Activated B cell treated with CpG ODN at 0.5 μM for 24 hours (primary cell): ENCODE measurements around the gene KREMEN2. TPM values are rescaled to one million over a fixed set of nuclear protein-coding genes. Genes with fewer than 3 reads are reported as not detected.

ENCODE experiments used
- ATAC-seq: fragments of 200-7000 bp; cut with Tn5 transposase; one replicate; pipeline ENCODE4 v1.10.0; 2021; ENCODE audit warnings: low read depth, mild to moderate bottlenecking, moderate library complexity
- CTCF ChIA-PET: fragments of 350-600 bp; sonication (Branson Sonifier 250); formaldehyde crosslinking; loops from one replicate; lab custom pipeline; 2021; ENCODE audit warnings: antibody characterized with exemption; lab: Charles Lee
- POLR2A ChIA-PET: fragments of 350-600 bp; sonication (Branson Sonifier 250); formaldehyde crosslinking; loops from one replicate; lab custom pipeline; 2021; ENCODE audit warnings: antibody characterized with exemption; lab: Charles Lee
- DNase-seq: peaks from one replicate; pipeline ENCODE4 v3.0.0; 2022
- H3K27ac Mint-ChIP-seq: one replicate; pipeline ENCODE4 v1.8.0; 2020; ENCODE audit warnings: mixed read lengths
- H3K27me3 Mint-ChIP-seq: one replicate; pipeline ENCODE4 v1.8.0; 2021; ENCODE audit warnings: mixed read lengths
- H3K36me3 Mint-ChIP-seq: one replicate; pipeline ENCODE4 v1.8.0; 2021; ENCODE audit warnings: low read depth, mixed read lengths
- H3K4me1 Mint-ChIP-seq: one replicate; pipeline ENCODE4 v1.8.0; 2021; ENCODE audit warnings: mixed read lengths
- H3K4me3 Mint-ChIP-seq: one replicate; pipeline ENCODE4 v1.8.0; 2020; ENCODE audit warnings: mild to moderate bottlenecking, mixed read lengths
- H3K9me3 Mint-ChIP-seq: one replicate; pipeline ENCODE4 v1.8.0; 2020; ENCODE audit warnings: mixed read lengths
- intact Hi-C: fragments of 100-400 bp; cut with micrococcal nuclease; formaldehyde crosslinking; loops from one replicate; pipeline ENCODE4 v1.15.1; 2024
- total RNA-seq: library from RNA; stranded (reverse); gene quantifications from 2 replicates; pipeline ENCODE4 v1.2.3, GENCODE V29; 2022
- TF ChIP-seq, protein P1 (sequence below): fragments of 200-600 bp; IDR thresholded peaks from one replicate; pipeline ENCODE4 v1.8.0; 2022; ENCODE audit warnings: antibody characterized with exemption, mild to moderate bottlenecking

The KREMEN2 gene
- total RNA-seq, 1 donor from 2014 or later: 1.7 TPM

DNA sequence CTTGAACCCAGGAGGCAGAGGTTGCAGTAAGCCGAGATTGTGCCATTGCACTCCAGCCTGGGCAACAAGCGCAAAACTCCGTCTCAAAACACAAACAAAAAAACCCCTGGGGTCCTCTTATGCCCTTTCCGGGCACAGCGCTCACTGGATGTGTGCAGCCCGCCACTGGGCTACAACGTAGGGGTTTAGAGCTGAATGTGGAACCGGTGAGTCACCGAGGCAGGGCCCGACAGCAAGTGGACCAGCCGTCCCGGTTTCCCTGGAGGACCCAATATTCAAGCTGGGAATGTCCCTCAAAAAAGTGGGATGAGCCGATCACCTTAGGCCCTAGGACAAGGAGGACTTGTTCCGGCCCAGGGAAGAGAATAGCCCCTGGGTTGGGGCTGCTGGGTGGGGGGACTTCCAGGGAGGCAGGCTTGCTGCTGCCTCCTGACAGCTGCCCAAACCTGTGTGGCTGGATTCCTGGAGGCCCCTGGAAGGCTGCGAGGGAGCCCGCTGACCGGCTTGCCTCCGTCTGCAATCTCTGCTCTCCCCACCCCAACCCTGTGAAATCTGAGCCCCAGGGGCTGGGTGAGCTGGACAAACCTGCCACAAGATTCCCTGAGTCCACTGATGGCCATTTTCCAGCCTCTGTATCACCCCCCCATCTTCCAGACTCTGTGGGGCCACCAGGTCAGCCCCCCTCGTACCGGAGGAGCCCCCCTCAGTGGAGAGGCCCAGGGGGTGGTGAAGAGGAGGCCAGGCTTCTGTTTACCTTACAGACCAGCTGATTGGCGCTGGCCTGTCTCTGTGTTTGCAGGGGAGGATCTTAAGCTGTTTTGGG is 45.7 kb downstream of the KREMEN2 start:
- intact Hi-C loops: no loop called here
- H3K4me1 Mint-ChIP-seq: peaks cover 29% of the 10 kb centered on the region
- H3K36me3 Mint-ChIP-seq: no peaks in the 10 kb centered on the region
- no peak overlapping the region for H3K27ac Mint-ChIP-seq
- no peak overlapping the region for H3K4me3 Mint-ChIP-seq
- H3K9me3 Mint-ChIP-seq: no peaks in the 10 kb centered on the region
- TF ChIP-seq, protein P1, sequence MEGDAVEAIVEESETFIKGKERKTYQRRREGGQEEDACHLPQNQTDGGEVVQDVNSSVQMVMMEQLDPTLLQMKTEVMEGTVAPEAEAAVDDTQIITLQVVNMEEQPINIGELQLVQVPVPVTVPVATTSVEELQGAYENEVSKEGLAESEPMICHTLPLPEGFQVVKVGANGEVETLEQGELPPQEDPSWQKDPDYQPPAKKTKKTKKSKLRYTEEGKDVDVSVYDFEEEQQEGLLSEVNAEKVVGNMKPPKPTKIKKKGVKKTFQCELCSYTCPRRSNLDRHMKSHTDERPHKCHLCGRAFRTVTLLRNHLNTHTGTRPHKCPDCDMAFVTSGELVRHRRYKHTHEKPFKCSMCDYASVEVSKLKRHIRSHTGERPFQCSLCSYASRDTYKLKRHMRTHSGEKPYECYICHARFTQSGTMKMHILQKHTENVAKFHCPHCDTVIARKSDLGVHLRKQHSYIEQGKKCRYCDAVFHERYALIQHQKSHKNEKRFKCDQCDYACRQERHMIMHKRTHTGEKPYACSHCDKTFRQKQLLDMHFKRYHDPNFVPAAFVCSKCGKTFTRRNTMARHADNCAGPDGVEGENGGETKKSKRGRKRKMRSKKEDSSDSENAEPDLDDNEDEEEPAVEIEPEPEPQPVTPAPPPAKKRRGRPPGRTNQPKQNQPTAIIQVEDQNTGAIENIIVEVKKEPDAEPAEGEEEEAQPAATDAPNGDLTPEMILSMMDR: no peak
- no peak for DNase-seq
- ATAC-seq: no peak
- H3K27me3 Mint-ChIP-seq: peaks cover 12% of the 10 kb centered on the region
- POLR2A ChIA-PET: no interaction called here
- CTCF ChIA-PET: interaction anchor here (0.9 kb wide), 1 partner anchor 13 kb away, joined by 3 read pairs; no protein-coding TSS in a partner anchor

DNA sequence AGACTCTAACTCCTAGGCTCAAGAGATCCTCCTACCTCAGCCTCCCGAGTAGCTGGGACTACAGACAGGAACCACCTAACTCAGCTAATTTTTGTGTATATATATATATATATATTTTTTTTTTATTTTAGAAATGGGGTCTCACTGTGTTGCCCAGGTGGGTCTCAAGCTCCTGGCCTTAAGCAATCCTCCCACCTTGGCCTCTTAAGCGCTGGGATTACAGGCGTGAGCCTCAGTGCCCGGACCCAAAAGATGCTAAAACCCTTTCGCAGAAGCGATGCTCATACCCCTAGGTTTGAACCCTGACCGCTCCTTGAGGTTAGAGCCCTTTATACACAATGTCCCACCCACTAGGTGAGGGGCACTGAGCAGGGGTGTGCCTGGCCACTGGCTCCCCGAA is 46.4 kb downstream of the KREMEN2 start:
- Mint-ChIP-seq H3K4me1 (peaks cover 26% of the 10 kb centered on the region), H3K9me3 (no peaks in the 10 kb centered on the region), H3K4me3 (no peak overlapping the region), H3K27ac (no peak overlapping the region), H3K27me3 (peaks cover 14% of the 10 kb centered on the region), H3K36me3 (no peaks in the 10 kb centered on the region)
- TF ChIP-seq, protein P1: no peak
- CTCF ChIA-PET: interaction anchor here (0.9 kb wide), 1 partner anchor 12 kb away, joined by 3 read pairs; no protein-coding TSS in a partner anchor
- ATAC-seq (no peak), DNase-seq (no peak)
- intact Hi-C loops: no loop called here
- POLR2A ChIA-PET: no interaction called here

DNA sequence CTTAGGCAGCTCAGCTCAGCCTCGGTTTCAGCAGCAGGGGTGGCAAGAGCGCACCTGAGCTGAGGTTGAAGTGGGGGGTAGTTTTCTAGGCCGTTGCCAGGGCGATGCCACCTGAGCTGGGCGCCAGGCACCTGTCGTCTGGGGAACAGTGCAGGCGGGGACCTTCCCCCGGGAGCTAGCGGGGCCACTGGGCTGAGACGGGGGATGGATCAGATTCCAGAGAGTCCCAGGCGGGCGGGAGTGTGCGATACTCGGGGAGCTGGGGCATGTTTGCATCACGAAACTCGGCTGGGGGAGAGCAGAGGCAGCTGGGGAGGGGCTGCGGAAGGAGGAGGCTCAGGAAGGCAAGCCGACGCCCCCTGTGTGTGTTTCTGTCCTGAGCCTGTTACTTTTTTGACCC is 48.2 kb downstream of the KREMEN2 start:
- no peak overlapping the region for H3K27ac Mint-ChIP-seq
- H3K9me3 Mint-ChIP-seq: no peaks in the 10 kb centered on the region
- intact Hi-C loops: no loop called here
- peaks cover 19% of the 10 kb centered on the region for H3K4me1 Mint-ChIP-seq
- ATAC-seq (no peak), DNase-seq (no peak)
- ChIA-PET CTCF (interaction anchor here (0.9 kb wide), 1 partner anchor 8 kb away, joined by 4 read pairs; no protein-coding TSS in a partner anchor), POLR2A (no interaction called here)
- H3K4me3 Mint-ChIP-seq: no peak overlapping the region
- H3K27me3 Mint-ChIP-seq: peaks cover 20% of the 10 kb centered on the region
- TF ChIP-seq, protein P1: no peak
- no peaks in the 10 kb centered on the region for H3K36me3 Mint-ChIP-seq

DNA sequence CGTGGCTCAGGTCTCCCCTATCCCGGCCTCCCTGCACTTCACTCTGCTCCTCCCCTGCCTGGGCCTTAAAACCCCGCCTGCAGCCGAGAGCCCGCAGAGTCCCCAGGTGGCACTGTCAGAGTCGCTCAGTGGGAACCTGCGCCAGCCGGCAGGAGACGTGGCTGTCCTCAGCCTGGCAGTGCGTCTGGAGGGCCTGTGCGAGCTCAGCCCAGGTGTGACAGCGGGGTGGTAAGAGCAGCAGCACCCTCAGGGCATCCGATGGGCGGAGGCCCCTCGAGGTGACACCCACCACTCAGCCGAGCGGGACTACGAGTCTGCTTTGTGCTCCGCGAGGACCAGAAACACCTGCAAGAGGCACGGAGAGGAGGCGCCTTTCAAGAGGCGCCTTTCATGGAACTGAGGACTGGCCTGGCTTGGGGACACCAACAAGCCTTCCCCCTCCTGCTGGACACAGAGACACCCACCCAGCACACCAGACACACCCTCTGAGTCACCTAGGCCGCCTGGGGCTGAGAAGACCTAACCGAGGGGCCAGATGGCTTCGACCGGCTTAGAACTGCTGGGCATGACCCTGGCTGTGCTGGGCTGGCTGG is 48.8 kb downstream of the KREMEN2 start, which contains the start of gene CLDN9:
Gene CLDN9, plus strand, starts transcription at position 96 of the 593 bp plus-strand sequence. Its CDS starts 440 bp downstream, at position 536.
- intact Hi-C loops: no loop called here
- Mint-ChIP-seq H3K27ac (no peak within 1 kb of the TSS), H3K4me1 (peaks cover 12% of the 10 kb centered on the region), H3K9me3 (no peaks in the 10 kb centered on the region), H3K4me3 (no peak within 1 kb of the TSS), H3K27me3 (peaks cover 20% of the 10 kb centered on the region), H3K36me3 (no peaks in the 10 kb centered on the region)
- TF ChIP-seq, protein P1: no peak
- DNase-seq (no peak), ATAC-seq (peak; percentile 25)
- POLR2A ChIA-PET: no interaction called here
- CTCF ChIA-PET: interaction anchor here (0.9 kb wide), 1 partner anchor 9 kb away, joined by 4 read pairs; no protein-coding TSS in a partner anchor

DNA sequence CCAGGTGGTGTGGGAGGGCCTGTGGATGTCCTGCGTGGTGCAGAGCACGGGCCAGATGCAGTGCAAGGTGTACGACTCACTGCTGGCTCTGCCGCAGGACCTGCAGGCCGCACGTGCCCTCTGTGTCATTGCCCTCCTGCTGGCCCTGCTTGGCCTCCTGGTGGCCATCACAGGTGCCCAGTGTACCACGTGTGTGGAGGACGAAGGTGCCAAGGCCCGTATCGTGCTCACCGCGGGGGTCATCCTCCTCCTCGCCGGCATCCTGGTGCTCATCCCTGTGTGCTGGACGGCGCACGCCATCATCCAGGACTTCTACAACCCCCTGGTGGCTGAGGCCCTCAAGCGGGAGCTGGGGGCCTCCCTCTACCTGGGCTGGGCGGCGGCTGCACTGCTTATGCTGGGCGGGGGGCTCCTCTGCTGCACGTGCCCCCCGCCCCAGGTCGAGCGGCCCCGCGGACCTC is 49.4 kb downstream of the KREMEN2 start:
- no peaks in the 10 kb centered on the region for H3K36me3 Mint-ChIP-seq
- H3K9me3 Mint-ChIP-seq: no peaks in the 10 kb centered on the region
- ChIA-PET CTCF (no interaction called here), POLR2A (no interaction called here)
- peaks cover 18% of the 10 kb centered on the region for H3K27me3 Mint-ChIP-seq
- no peak overlapping the region for H3K27ac Mint-ChIP-seq
- no peak for ATAC-seq
- no peak for DNase-seq
- H3K4me3 Mint-ChIP-seq: no peak overlapping the region
- TF ChIP-seq, protein P1: no peak
- peaks cover 12% of the 10 kb centered on the region for H3K4me1 Mint-ChIP-seq
- intact Hi-C loops: no loop called here
